Cerebellar cortex (tissue), 1 donor: ENCODE measurements around the gene DISP3.
A peak's percentile ranks its signal among the peaks of the same experiment; 100 is the strongest.

Experiments
- DNase-seq: peaks from one replicate; pipeline ENCODE4 v3.0.0-alpha.2; 2015; ENCODE audit warnings: low spot score

DISP3 gene, protein sequence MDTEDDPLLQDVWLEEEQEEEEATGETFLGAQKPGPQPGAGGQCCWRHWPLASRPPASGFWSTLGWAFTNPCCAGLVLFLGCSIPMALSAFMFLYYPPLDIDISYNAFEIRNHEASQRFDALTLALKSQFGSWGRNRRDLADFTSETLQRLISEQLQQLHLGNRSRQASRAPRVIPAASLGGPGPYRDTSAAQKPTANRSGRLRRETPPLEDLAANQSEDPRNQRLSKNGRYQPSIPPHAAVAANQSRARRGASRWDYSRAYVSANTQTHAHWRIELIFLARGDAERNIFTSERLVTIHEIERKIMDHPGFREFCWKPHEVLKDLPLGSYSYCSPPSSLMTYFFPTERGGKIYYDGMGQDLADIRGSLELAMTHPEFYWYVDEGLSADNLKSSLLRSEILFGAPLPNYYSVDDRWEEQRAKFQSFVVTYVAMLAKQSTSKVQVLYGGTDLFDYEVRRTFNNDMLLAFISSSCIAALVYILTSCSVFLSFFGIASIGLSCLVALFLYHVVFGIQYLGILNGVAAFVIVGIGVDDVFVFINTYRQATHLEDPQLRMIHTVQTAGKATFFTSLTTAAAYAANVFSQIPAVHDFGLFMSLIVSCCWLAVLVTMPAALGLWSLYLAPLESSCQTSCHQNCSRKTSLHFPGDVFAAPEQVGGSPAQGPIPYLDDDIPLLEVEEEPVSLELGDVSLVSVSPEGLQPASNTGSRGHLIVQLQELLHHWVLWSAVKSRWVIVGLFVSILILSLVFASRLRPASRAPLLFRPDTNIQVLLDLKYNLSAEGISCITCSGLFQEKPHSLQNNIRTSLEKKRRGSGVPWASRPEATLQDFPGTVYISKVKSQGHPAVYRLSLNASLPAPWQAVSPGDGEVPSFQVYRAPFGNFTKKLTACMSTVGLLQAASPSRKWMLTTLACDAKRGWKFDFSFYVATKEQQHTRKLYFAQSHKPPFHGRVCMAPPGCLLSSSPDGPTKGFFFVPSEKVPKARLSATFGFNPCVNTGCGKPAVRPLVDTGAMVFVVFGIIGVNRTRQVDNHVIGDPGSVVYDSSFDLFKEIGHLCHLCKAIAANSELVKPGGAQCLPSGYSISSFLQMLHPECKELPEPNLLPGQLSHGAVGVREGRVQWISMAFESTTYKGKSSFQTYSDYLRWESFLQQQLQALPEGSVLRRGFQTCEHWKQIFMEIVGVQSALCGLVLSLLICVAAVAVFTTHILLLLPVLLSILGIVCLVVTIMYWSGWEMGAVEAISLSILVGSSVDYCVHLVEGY (N-terminal part only)

GRCh38 chr1:11478571-11479374, at the start of gene DISP3:
TSS of gene DISP3 (plus strand) at chr1:11479155. CDS start at chr1:11500993, 21,838 bp downstream.
- DNase-seq: peak; percentile 70

- no peak for DNase-seq
Observed at GRCh38 chr1:11429226-11429625, 49.7 kb upstream of the DISP3 start.

- no peak for DNase-seq
Observed at GRCh38 chr1:11429935-11430334, 49.0 kb upstream of the DISP3 start.

- no peak for DNase-seq
Observed at GRCh38 chr1:11431941-11432507, 46.9 kb upstream of the DISP3 start.

- DNase-seq: no peak
Observed at GRCh38 chr1:11432526-11432925, 46.4 kb upstream of the DISP3 start.

DNA sequence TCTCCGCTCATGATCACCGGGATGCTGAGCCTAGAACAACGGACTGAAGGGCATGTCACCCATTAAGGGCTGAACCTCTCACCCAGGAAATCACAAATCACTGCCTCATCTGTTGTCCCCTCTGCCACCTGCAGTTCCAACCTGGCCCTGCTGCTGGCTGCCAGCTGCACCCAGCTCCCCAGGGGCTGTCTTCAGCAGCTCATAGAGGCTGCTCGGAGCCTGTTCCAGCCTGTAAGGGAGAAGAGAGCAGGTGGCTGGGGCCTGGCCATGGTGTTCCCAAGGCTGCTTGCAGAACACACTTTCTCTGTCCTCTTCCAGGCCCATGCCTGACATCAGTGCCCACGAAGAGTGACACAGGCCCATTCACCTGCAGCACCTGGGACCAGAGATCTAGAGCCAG, 44.5 kb upstream of the DISP3 start:
- no peak for DNase-seq

DNA sequence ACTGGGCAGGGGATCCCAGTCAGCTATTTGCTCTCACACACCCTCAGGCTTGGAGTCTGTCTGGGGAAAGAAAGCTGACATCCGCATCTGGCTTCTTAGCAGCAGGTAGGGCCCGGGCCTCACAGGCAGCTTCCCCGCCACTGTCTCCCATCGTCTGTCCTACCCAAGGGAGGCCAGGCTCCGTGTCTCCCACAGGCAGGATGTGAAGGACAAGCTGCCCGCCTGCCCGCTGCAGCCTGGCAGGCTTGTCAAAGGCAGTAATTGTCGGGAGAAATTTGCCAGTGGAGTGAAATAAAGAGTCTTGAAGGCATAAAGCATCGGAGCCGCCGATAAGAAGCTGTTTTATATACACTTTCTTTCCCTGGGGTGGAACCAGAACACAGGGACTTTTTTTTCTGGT, 44.0 kb upstream of the DISP3 start:
- DNase-seq: no peak

GRCh38 chr1:11438996-11439395, 40.0 kb upstream of the DISP3 start:
- DNase-seq: no peak

DNA sequence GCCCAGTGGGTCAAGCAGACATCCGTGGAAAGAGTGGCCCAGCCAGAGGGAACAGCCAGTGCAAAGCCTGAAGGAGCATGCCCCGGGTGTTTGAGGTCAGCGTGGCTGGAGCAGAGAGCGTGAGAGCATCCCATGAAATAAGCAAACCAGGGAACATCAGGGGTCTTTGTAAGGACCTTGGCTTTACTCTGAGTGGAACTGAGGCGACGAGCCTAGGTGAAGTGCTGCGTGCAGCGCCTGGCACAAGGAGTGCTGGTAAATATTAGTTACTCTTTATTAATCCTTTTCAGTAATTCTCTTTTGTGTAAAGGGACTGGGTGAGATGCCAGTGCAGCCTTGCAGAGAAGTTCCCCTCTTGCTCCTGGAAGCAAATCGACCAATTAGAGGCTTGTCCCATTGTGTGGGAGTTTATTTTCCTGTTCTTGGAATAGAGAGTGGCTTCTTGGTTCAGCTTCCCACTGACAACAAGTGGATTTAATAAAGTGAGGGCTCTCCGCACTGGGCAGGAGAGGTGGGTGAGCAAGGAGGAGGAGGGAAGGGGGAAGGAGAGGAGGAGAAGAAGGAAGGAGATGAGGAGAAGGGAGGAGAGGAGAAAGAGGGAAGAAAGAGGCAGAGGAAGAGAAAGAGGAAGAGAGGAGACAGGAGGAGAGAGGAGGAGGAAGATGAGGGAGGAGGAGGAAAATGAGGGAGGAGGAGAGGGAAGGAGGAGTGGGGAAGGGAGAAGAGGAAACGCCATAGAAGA, 37.6 kb upstream of the DISP3 start:
- peak; percentile 13 for DNase-seq

GRCh38 chr1:11443043-11443442, 35.9 kb upstream of the DISP3 start:
- DNase-seq: no peak

GRCh38 chr1:11443961-11444658, 34.8 kb upstream of the DISP3 start:
- DNase-seq: no peak

GRCh38 chr1:11444907-11445306, 34.0 kb upstream of the DISP3 start:
- no peak for DNase-seq

DNA sequence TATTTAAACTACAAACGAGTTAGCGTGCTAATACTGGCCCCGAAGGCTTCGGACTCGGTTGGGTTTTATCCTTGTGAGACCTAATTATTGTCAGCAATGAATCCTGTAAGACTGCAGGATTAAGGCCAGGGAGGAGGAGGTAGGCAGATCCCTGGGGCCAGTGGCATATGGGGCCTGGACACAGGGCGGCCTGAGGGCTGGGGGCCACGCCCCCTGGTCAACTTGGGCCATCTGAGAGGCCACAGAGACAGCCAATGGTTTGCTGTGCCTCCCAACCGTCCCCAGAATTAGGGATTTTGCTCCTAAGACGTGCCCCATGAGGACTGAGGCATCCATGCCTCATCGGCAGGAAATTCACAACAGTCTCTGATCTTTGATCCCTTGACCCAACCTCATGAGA, 31.1 kb upstream of the DISP3 start:
- no peak for DNase-seq

DNA sequence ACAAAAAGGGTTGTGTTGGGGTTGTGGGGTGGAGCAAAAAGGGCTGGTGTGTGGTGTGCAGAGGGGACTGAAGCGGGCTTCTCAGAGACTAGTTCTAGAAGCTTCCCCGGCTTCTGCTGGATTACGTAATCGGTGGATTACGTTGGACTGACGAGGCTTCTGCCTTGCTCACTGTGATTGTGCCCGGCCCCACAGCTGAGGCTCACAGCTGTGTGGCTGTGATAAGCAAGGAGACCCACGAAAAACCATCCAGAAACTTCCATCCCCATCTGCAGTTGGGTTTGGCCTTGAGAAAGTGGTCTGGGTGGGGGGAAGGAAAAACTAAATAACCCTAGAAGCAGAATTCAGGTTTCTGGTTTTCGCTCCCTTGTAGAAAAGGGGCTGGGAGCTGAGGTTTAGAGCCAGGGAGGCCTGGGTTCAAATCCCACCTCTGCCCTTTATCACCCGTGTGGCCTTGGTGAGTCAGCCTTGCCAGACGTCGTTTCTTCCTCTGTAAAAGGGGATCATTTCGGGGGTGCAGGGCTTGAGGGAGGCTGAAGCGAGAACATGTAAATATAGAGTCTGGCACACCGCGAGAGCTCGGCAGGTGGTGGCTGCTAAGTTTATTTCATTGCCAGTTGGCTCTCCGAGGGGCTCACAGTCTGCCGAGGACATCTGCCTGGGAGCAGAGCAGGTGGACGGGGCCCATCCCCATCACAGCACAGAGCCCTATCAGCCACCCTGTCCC, 30.4 kb upstream of the DISP3 start:
- peak; percentile 8 for DNase-seq

GRCh38 chr1:11449100-11449403, 29.9 kb upstream of the DISP3 start:
- no peak for DNase-seq

GRCh38 chr1:11450310-11450709, 28.6 kb upstream of the DISP3 start:
- no peak for DNase-seq

- no peak for DNase-seq
Observed at GRCh38 chr1:11453742-11454491, 25.0 kb upstream of the DISP3 start.

- DNase-seq: no peak
Observed at GRCh38 chr1:11455967-11456570, 22.9 kb upstream of the DISP3 start.
